ENCODE measurements around the gene CFAP119.

DNA sequence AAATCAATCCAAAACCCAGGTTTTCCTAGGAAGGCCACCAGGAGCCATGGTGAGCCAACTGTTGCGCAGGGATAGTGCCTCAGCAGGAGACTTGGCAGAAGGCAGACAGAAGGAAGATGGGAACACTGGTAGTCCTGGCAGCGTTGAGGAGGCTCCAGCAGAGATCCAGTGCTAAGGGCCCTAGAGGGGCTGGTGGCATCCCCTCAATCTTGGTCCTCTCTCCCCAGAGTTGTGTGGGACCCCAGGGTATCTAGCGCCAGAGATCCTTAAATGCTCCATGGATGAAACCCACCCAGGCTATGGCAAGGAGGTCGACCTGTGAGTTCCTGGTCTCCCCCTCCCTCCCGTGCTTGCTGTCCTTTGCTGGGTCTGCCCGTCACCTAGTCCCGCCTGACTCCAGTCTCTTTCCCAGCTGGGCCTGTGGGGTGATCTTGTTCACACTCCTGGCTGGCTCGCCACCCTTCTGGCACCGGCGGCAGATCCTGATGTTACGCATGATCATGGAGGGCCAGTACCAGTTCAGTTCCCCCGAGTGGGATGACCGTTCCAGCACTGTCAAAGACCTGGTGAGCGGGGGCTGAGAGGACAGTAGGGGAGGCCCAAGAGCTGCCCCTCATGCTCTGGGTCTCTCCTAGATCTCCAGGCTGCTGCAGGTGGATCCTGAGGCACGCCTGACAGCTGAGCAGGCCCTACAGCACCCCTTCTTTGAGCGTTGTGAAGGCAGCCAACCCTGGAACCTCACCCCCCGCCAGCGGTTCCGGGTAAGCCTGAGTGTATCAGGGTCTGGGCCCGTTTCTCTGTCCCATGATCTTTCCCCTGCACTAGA is 5.7 kb downstream of the CFAP119 start:
- TF ChIP-seq CTCF (IDR thresholded peaks at IDR 0.05; ENCODE audit: poor library complexity) (no peak), EZH2 (IDR thresholded peaks at IDR 0.05; ENCODE audit: borderline replicate concordance) (no peak)

Data from hepatocyte (in vitro differentiated cells).